Small intestine (tissue), 7 donors: ENCODE measurements around the gene MYOCD. TPM values are rescaled to one million over a fixed set of nuclear protein-coding genes. Genes with fewer than 3 reads are reported as not detected.

Source experiments
- DNase-seq, 2 donors: peaks; one replicate each; pipeline versions ENCODE4 v3.0.0 to v3.0.0-alpha.2; 2013
- FAIRE-seq: peaks from 2 replicates; lab custom pipeline; 2012; peaks lifted over from hg19 to GRCh38; lab: Jason Lieb, UNC
- H3K27ac ChIP-seq, 3 donors: one replicate each; pipeline ENCODE4 v1.5.1; 2013; ENCODE audit warnings: low read length in 2 of 3, mild to moderate bottlenecking in 2 of 3, control low read depth in 1 of 3, inconsistent platforms in 1 of 3, low read depth in 1 of 3, moderate library complexity in 1 of 3
- H3K27me3 ChIP-seq, 3 donors: one replicate each; pipeline ENCODE4 v1.6.1; 2013; ENCODE audit warnings: low read length in 3 of 3, inconsistent platforms in 1 of 3; ENCODE audit not compliant: control insufficient read depth in 3 of 3, insufficient read depth in 3 of 3
- H3K36me3 ChIP-seq, 3 donors: one replicate each; pipeline ENCODE4 v1.6.1; 2013; ENCODE audit warnings: low read length in 3 of 3, inconsistent platforms in 1 of 3, low read depth in 1 of 3, mild to moderate bottlenecking in 1 of 3, moderate library complexity in 1 of 3; ENCODE audit not compliant: control insufficient read depth in 3 of 3, insufficient read depth in 2 of 3
- H3K4me1 ChIP-seq, 3 donors: one replicate each; pipeline ENCODE4 v1.6.1; 2013; ENCODE audit warnings: low read length in 2 of 3, inconsistent platforms in 1 of 3, low read depth in 1 of 3, mild to moderate bottlenecking in 1 of 3, moderate library complexity in 1 of 3; ENCODE audit not compliant: control insufficient read depth in 3 of 3, insufficient read depth in 2 of 3
- H3K4me3 ChIP-seq, 3 donors: one replicate each; pipeline ENCODE4 v1.5.1; 2013; ENCODE audit warnings: low read length in 3 of 3, control low read depth in 1 of 3, inconsistent platforms in 1 of 3, low read depth in 1 of 3, mild to moderate bottlenecking in 1 of 3, moderate library complexity in 1 of 3
- H3K9me3 ChIP-seq, 2 donors: one replicate each; pipeline ENCODE4 v1.6.1; 2013; ENCODE audit warnings: low read depth in 1 of 2, low read length in 1 of 2; ENCODE audit not compliant: control insufficient read depth in 2 of 2, insufficient read depth in 1 of 2
- WGBS, 3 donors: extraction: QIAGEN DNeasy Blood & Tissue Kit; methylation state at CpG; one replicate each; pipeline ENCODE4 v1.1.7; 2013; 5-methylcytosine and 5-hydroxymethylcytosine counted together
- polyA plus RNA-seq, 4 donors: library from polyadenylated mRNA; stranded (reverse) in 3 of 4; unstranded in 1 of 4; fragments of 200-250 nt in 3 of 4; fragments of 120-200 nt in 1 of 4; gene quantifications; one replicate each; pipeline versions ENCODE4 v1.2.1 to v1.2.3, GENCODE V29; 2013
- donor health status: healthy with polysubstance abuse.
- donor health status: control.
- donor health status: control.
- donor health status: Bipolar disorder and iron deficiency.
- donor health status: healthy.

Gene MYOCD
- polyA plus RNA-seq, 4 donors = under 0.01 to 3.1 (median 2.1) TPM

- H3K9me3 ChIP-seq = no peaks in the 10 kb centered on the region
- FAIRE-seq (no peak), DNase-seq (no peak)
- H3K27ac ChIP-seq = no peak overlapping the region
- peaks cover 0 to 8% (median 0%) of the 10 kb centered on the region in 3 donors for H3K4me1 ChIP-seq
- H3K36me3 ChIP-seq = no peaks in the 10 kb centered on the region
- 86 to 94% (median 87%) methylated on average over 2 of the region's 2 CpGs for WGBS, 3 donors
- H3K4me3 ChIP-seq = no peak overlapping the region
- no peaks in the 10 kb centered on the region for H3K27me3 ChIP-seq
Observed at GRCh38 chr17:12726131-12726530, 60.4 kb downstream of the MYOCD start.

- H3K27ac ChIP-seq = no peak overlapping the region
- no peak overlapping the region for H3K4me3 ChIP-seq
- H3K4me1 ChIP-seq = peaks cover 0 to 19% (median 2%) of the 10 kb centered on the region in 3 donors
- FAIRE-seq = no peak
- peaks cover 0 to 3% (median 0%) of the 10 kb centered on the region in 3 donors for H3K36me3 ChIP-seq
- DNase-seq = peak in 1 of 2 donors; percentile 52
- WGBS, 3 donors = 65 to 77% (median 75%) methylated on average over 6 of the region's 6 CpGs
- no peaks in the 10 kb centered on the region for H3K9me3 ChIP-seq
- H3K27me3 ChIP-seq = no peaks in the 10 kb centered on the region
Observed at GRCh38 chr17:12727076-12727760, 61.5 kb downstream of the MYOCD start.

- Histone ChIP-seq H3K9me3 (no peaks in the 10 kb centered on the region), H3K27me3 (no peaks in the 10 kb centered on the region), H3K4me3 (no peak overlapping the region), H3K36me3 (peaks cover 0 to 3% (median 0%) of the 10 kb centered on the region in 3 donors), H3K4me1 (peaks cover 0 to 21% (median 2%) of the 10 kb centered on the region in 3 donors), H3K27ac (no peak overlapping the region)
- WGBS, 3 donors = 79 to 86% (median 84%) methylated on average over 7 of the region's 7 CpGs
- DNase-seq (no peak), FAIRE-seq (no peak)
Observed at GRCh38 chr17:12727881-12728280, 62.2 kb downstream of the MYOCD start.

- Histone ChIP-seq H3K4me3 (no peak overlapping the region), H3K27me3 (no peaks in the 10 kb centered on the region), H3K27ac (no peak overlapping the region), H3K36me3 (peaks cover 0 to 3% (median 0%) of the 10 kb centered on the region in 3 donors), H3K9me3 (no peaks in the 10 kb centered on the region), H3K4me1 (peaks cover 0 to 21% (median 2%) of the 10 kb centered on the region in 3 donors)
- 77 to 88% (median 81%) methylated on average over 5 of the region's 5 CpGs for WGBS, 3 donors
- no peak for DNase-seq
- no peak for FAIRE-seq
Observed at GRCh38 chr17:12729086-12729485, 63.4 kb downstream of the MYOCD start.

GRCh38 chr17:12730421-12730820 lies 64.7 kb downstream of the MYOCD start:
- DNase-seq = no peak
- H3K4me3 ChIP-seq = no peak overlapping the region
- peaks cover 0 to 3% (median 0%) of the 10 kb centered on the region in 3 donors for H3K36me3 ChIP-seq
- FAIRE-seq = no peak
- no peaks in the 10 kb centered on the region for H3K9me3 ChIP-seq
- 78 to 89% (median 85%) methylated on average over 5 of the region's 5 CpGs for WGBS, 3 donors
- peak overlapping the region; percentile 68 to 87 (median 83) for H3K27ac ChIP-seq
- H3K27me3 ChIP-seq = no peaks in the 10 kb centered on the region
- H3K4me1 ChIP-seq = peaks cover 0 to 28% (median 2%) of the 10 kb centered on the region in 3 donors

- H3K4me1 ChIP-seq = peaks cover 0 to 31% (median 2%) of the 10 kb centered on the region in 3 donors
- 9 to 22% (median 10%) methylated on average over 10 of the region's 10 CpGs for WGBS, 3 donors
- peaks cover 0 to 3% (median 0%) of the 10 kb centered on the region in 3 donors for H3K36me3 ChIP-seq
- no peaks in the 10 kb centered on the region for H3K9me3 ChIP-seq
- H3K4me3 ChIP-seq = no peak overlapping the region
- H3K27ac ChIP-seq = peak overlapping the region; percentile 68 to 87 (median 83)
- no peak for FAIRE-seq
- peak; percentile 94 to 98 for DNase-seq
- H3K27me3 ChIP-seq = no peaks in the 10 kb centered on the region
Observed at GRCh38 chr17:12730931-12731521, 65.3 kb downstream of the MYOCD start.

- peak in 1 of 2 donors; percentile 6 for DNase-seq
- no peak overlapping the region for H3K4me3 ChIP-seq
- H3K27ac ChIP-seq = peak overlapping the region; percentile 44 to 87 (median 68)
- H3K4me1 ChIP-seq = peaks cover 0 to 37% (median 4%) of the 10 kb centered on the region in 3 donors
- H3K27me3 ChIP-seq = no peaks in the 10 kb centered on the region
- H3K36me3 ChIP-seq = peaks cover 0 to 3% (median 0%) of the 10 kb centered on the region in 3 donors
- H3K9me3 ChIP-seq = no peaks in the 10 kb centered on the region
- FAIRE-seq = no peak
- WGBS, 3 donors = 47 to 69% (median 50%) methylated on average over 8 of the region's 8 CpGs
Observed at GRCh38 chr17:12731839-12732238, 66.1 kb downstream of the MYOCD start.

GRCh38 chr17:12732366-12732765 lies 66.7 kb downstream of the MYOCD start:
- peaks cover 0 to 3% (median 0%) of the 10 kb centered on the region in 3 donors for H3K36me3 ChIP-seq
- WGBS, 3 donors = 85 to 94% (median 93%) methylated on average over 8 of the region's 8 CpGs
- H3K4me1 ChIP-seq = peaks cover 0 to 37% (median 4%) of the 10 kb centered on the region in 3 donors
- no peak overlapping the region for H3K4me3 ChIP-seq
- H3K9me3 ChIP-seq = no peaks in the 10 kb centered on the region
- DNase-seq = no peak
- no peaks in the 10 kb centered on the region for H3K27me3 ChIP-seq
- FAIRE-seq = no peak
- H3K27ac ChIP-seq = no peak overlapping the region
